Right renal pelvis (tissue), 4 donors: ENCODE measurements around the gene SAMD8. TPM values are rescaled to one million over a fixed set of nuclear protein-coding genes. Genes with fewer than 3 reads are reported as not detected.
"Not testable (repeated sequence)": the region's sequence is repeated elsewhere in the genome, so short reads cannot be mapped to it uniquely, and the experiment has no call there.

Source experiments
- DNase-seq, 4 donors: peaks; one replicate each; pipeline ENCODE4 v3.0.0-alpha.2; 2013; ENCODE audit warnings: low read depth in 4 of 4, low spot score in 3 of 4, missing footprints in 1 of 4
- polyA plus RNA-seq, 4 donors: library from polyadenylated mRNA; unstranded; fragments of 120-200 nt; gene quantifications; one replicate each; pipeline ENCODE4 v1.2.1, GENCODE V29; 2013; ENCODE audit not compliant: insufficient read length in 4 of 4

Gene SAMD8
- polyA plus RNA-seq, 4 donors, result 12.2 to 15.6 (median 14.9) TPM

DNA sequence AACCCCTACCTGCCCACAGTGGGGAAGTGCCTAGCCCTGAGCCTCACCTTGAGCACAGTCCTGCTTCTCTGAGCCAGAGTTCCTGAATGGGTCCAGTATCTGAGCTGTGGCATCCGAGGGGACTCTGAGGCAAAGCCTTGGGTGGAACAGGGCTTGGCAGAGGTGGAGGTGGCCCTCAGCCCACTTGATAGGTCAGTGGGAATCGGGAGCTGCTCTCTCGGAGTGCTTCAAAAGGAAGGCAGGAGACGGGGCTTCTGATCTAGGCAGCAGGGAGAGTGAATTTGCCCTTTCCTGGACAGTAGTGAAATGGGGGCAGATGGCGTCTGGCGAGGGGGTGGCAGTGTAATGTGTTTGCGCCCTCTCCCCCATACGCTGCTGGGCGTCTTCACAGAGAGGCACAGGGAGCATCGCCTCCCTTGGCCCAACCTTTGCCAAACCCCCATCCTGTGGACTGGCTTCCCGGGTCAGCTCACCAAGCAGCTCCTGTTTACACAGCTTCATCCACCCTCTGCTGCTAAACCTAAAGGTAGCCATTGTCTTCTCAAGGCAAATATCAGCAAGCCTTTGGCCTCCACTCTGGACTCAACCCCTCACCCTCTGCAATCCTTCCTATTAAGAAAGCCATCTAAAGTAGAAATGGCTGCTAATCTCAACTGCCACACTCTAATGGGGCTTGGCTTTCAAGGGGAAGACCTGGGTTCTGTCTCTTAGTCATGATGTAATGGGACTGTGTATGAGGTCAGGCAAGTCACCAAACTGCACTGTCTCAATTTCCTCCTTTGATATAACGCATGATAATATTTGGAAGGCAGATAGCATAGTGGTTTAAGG lies 78.0 kb downstream of the SAMD8 start:
- DNase-seq, result no peak

DNA sequence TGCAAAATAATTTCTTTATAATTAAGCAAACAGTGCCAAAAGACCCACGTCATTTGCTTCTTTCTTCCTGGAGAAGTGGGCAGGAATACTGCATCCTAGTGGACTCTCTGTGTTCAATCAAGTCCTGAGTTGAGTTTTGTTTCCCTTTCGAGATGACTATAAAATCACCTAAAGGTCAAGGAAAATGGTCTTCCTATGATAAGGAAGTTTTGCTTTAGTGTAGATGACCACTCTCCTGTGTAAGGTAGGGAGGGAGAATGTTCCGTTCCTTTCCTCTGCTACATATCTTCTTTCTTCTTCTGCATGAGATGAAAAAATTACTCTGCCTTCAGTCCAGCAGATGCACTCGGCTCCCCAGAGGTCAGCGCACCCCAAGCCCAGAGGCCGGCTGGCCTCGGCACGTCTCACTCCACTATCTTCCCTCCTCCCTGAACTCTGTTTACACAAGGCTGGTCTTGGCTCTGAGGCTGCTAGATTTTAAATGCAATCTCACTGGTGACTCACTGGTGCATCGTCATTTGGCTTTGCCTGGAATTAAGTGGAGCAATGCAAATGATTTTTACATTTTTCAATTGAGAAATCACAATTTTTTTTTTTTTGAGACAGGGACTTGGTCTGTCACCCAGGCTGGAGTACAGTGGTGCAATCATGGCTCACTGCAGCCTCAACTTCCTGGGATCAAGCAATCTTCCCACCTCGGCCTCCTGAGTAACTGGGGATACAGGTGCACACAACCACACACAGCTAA lies 80.5 kb downstream of the SAMD8 start:
- no peak for DNase-seq

DNA sequence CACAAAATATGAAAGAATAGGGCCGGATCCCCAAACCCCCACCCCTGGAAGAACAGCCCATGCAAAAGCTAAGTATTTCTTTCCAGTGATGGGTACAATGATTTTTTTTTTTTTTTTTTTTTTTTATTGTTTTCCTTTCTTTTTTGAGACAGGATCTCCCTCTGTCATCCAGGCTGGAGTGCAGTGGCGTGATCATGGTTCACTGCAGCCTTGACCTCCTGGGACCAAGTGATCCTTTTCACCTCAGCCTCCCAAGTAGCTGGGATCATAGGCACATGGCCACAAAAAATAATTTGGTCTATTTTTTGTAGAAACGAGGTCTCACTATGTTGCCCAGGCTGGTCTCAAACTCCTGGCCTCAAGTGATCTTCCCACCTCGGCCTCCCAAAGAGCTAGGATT lies 83.2 kb downstream of the SAMD8 start:
- DNase-seq, result not testable (repeated sequence)

DNA sequence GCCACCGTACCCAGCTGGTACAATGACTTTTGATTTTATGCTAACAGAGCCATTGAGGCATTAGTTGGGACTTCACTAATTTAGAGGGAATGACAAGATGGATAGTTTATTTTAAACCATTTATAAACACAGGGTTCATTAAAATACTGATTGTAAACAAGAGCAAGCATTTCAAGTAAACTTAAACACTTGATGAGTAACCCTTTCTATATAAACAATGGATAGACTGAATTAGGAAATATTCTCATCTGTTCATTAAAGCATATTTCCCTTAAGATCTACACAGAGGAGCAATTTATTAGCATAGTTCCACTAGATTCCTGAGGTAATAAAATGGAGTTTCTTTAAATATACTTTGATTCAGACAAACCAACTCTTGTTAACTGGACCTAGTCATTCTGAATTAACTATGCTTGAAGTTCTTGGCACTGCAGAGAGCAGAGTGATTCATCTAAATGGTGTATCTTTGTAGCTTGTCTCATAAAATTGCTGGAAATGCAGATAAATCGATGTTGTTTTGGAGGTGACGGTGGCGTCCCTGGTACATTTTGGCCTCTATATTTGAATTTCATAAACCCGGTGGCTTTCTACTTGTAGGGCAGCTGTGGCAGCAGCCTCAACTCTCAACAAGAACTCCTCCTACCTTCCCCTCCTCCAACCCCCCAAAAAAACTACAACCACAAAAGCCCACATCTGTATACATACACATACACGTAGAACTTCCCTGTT lies 83.7 kb downstream of the SAMD8 start:
- DNase-seq, result no peak

DNA sequence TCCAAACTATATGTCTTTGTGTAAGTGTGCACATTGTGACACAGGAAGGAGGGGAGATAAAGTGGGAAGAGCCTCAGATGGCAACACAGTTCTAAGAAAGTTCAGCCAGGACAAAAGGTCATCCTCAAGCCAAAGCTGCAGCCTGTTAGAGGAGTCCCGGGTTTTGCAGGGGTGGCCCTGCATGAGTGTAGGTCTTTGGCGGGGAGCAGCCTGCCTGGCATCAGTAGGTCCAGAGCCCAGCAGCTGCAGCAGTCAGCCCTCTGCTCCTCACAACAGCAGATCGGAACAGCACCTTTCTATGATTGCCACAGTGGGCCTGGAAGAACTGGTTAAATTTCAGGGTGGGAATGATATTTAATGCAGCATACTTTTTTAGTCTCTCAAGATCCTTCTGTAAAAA lies 85.6 kb downstream of the SAMD8 start:
- DNase-seq, result no peak

- DNase-seq, result no peak
These were observed 86.5 kb downstream of the SAMD8 start for GRCh38 chr10:75197906-75198305.

GRCh38 chr10:75199949-75200348 lies 88.5 kb downstream of the SAMD8 start:
- DNase-seq, result not testable (repeated sequence)

- DNase-seq, result no peak
These were observed 90.4 kb downstream of the SAMD8 start for GRCh38 chr10:75201793-75202307.

- DNase-seq, result no peak
These were observed 91.0 kb downstream of the SAMD8 start for GRCh38 chr10:75202321-75203045.

DNA sequence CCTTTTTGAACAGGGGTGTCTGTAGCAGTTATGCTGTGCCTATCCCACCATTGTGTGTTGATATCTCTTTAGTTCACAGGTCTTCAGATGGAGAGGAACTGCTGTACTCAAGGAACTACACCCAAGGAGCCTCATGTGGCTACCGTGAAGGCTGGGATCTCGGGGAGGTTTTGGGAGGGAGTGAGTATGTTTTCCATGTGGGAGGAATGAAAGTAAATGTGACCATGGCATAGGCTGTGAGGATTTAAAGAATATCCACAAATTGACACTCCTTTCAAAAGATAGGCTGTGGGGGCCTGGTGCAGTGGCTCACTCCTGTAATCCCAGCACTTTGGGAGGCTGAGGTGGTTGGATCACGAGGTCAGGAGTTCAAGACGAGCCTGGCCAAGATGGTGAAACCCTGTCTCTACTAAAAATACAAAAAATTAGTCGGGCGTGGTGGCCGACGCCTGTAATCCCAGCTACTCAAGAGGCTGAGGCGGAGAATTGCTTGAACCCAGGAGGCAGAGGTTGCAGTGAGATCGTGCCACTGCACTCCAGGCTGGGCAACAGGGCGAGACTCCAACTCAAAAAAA lies 91.7 kb downstream of the SAMD8 start:
- DNase-seq, result not testable (repeated sequence)

GRCh38 chr10:75203724-75204123 lies 92.3 kb downstream of the SAMD8 start:
- DNase-seq, result no peak

DNA sequence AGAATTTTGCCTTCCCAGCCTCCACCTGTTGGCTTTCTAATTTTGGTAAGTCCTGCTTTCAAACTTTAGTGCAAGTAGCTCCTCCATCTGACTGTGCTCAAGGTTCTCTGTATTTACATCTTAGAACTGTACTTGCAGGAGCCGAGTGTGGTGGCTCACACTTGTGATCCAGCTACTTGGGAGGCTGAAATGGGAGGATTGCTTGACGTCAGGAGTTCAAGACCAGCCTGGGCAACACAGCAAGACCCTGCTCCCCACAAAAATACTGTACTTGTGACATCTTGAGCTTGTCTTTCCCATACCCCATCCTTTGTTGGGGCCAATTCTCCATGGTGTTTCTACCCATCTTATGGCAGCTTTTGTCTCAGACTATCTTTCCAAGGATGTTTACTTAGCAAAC lies 94.5 kb downstream of the SAMD8 start:
- no peak for DNase-seq

DNA sequence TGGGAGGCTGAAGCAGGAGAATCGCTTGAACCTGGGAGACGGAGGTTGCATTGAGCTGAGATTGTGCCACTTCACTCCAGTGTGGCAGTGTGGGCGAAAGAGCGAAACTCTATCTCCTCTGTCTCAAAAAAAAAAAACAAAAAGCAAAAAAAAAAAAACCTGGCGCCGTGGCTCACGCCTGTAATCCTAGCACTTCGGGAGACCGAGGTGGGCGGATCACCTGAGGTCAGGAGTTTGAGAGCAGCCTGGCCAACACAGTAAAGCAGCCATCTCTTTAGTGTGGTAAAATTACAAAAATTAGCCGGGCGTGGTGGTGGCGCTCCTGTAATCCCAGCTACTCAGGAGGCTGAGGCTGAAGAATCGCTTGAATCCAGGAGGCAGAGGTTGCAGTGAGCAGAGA lies 95.2 kb downstream of the SAMD8 start:
- not testable (repeated sequence) for DNase-seq

- no peak for DNase-seq
These were observed 95.8 kb downstream of the SAMD8 start for GRCh38 chr10:75207079-75207856.

DNA sequence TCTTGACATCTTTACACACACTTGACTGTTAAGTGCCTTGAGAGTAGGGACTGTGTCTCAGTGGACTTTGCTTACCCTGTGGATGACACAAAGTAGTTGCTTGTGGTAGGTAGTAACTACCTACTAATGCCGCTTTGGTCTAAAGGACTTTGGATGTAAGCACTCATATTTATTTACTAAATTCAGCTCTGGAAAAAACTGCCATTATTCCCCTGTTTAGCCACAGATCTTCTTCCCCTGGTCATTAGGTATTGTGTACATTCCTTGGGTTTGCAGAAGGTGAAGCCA lies 96.3 kb downstream of the SAMD8 start:
- no peak for DNase-seq

- DNase-seq, result no peak
These were observed 96.7 kb downstream of the SAMD8 start for GRCh38 chr10:75208181-75208580.

GRCh38 chr10:75209086-75209920 lies 97.8 kb downstream of the SAMD8 start:
- DNase-seq, result no peak

DNA sequence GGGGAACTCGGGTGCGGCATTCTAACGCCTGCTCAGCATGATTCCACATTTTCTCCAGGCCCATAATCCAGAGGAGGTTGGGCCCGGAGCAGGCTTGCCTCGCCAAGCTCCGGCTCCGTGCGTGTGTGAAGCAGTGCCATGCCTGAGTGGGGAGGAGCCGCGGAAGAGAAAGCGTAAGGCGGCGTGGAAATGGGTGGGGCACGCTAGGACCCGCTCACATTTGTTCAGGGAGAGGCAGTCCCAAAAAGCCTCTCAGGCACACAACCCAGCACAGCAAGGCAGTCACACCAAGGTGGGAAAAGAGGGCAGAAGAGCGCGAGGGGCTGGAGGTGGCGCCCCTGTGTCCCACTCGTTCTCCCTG lies 98.4 kb downstream of the SAMD8 start:
- DNase-seq, result no peak
